HG03025 (cell line): ENCODE measurements around the gene NUCB1.
"Not testable (repeated sequence)": the region's sequence is repeated elsewhere in the genome, so short reads cannot be mapped to it uniquely, and the experiment has no call there.

ENCODE experiments used
- ATAC-seq: cut with Tn5 transposase; IDR thresholded peaks from one replicate; pipeline ENCODE4 v1.9.1; 2021; ENCODE audit warnings: mild to moderate bottlenecking, moderate library complexity; ENCODE audit not compliant: unreplicated experiment, low FRiP score

Gene NUCB1

GRCh38 chr19:48926909-48927308 is 26.8 kb downstream of the NUCB1 start:
- ATAC-seq, result no peak

GRCh38 chr19:48927692-48928091 is 27.6 kb downstream of the NUCB1 start:
- not testable (repeated sequence) for ATAC-seq

GRCh38 chr19:48928164-48929025 is 28.3 kb downstream of the NUCB1 start:
- ATAC-seq, result no peak

DNA sequence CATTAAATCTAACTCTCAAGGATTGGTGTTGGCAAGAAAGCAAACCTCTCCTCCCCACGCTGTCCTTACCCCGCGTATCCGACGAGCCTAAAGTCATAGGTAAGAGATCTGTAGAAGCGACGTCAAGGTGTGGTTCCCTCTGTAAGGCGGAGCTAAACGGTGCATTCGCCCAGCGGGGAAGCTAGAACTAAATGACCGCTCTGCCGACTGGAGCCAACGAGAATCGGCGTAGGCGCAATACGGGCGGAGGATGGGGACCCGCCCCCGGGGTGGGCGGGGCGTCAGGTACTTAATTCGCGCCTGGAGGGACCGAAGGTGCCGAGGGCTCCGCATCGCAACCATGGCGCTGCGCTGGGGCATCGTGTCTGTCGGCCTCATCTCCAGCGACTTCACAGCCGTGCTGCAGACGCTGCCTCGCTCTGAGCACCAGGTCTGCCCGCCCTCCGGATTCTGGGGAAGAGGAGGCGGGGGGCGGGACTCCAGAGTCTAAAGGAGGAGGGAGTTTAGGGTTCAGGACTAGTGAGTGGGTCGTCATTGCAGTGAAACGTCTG is 33.3 kb downstream of the NUCB1 start, which contains the start of gene DHDH:
Gene DHDH, plus strand, starts transcription at position 318 of the 551 bp plus-strand sequence. Its CDS starts 23 bp downstream, at position 341.
- no peak for ATAC-seq

- no peak for ATAC-seq
Observed at GRCh38 chr19:48934837-48935236, 34.7 kb downstream of the NUCB1 start.

GRCh38 chr19:48935864-48936263 is 35.8 kb downstream of the NUCB1 start:
- ATAC-seq, result no peak

GRCh38 chr19:48938256-48938655 is 38.1 kb downstream of the NUCB1 start:
- no peak for ATAC-seq

DNA sequence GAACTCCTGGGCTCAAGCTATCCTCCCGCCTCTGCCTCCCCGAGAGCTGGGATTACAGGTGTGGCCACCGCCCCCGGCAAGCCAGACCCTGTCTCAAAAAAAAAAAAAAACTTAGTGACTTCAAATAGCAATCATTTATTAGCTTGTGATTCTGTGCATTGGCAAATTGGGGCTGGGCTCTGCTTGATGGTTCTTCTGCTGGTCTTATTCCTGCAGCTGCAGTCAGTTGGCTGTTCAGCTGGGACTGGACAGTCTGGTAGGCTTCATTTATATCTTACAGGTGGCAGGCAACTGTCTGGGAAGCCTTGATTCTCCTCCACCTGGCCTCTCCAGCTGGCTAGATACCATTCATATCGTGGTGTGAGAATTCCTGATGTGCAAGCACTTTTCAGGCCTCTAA is 40.8 kb downstream of the NUCB1 start:
- ATAC-seq, result no peak

DNA sequence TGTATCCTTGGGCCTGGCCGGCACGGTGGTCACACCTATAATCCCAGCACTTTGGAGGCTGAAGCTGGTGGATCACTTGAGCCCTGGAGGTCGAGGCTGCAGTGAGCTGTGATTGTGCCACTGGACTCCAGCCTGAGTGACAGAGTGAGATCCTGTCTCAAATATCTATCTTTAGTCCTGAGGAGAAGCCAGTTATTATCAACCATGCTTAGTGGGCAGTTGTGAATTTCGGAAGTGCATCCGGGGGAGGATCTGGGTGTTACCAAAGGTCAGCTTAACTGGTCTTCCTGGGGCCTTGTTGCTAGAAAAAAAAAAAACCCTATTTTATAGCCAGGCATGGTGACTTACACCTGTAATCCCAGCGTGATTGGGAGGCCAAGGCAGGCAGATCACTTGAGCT is 43.0 kb downstream of the NUCB1 start:
- no peak for ATAC-seq

- no peak for ATAC-seq
Observed at GRCh38 chr19:48945415-48945814, 45.3 kb downstream of the NUCB1 start.

GRCh38 chr19:48945817-48946216 is 45.7 kb downstream of the NUCB1 start:
- no peak for ATAC-seq

DNA sequence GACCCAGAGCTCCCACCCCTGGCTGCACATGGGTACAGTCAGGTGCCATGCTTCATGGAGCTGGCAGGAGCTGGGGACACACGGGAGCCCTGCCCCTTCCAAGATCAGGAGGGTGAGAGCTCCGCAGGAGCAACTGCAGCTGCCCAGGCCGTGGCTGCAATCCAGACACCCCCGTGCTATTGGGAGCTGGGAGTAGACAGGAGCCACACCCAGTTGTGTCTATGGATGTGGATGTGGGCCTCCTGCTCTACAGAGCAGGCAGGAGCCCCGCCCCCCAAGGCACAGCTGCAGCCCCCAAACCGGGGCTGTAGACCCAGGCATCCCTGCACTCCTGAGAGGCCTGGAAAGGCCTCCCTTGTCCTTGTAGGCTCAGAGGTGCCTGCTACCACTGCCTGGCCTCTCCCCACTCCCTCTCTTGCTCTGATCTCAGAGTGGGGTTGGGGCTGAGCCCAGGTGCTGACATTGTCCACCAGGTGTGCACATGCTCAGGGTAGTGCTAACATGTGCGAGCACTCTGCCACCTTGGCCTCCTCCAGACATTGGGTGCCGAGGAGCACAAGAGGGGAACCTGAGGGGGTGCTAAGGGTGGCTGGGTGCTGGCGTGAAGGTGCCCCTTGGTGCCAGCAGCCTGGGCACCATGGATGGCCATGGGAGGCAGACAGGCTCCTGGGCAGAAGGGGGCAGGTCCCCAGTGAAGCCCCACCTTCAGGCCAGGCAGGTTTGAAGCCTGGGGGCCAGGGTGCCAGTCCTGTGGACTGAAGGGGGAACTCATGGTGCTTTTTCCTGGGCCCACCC is 46.5 kb downstream of the NUCB1 start:
- no peak for ATAC-seq

GRCh38 chr19:48947258-48947542 is 47.1 kb downstream of the NUCB1 start:
- ATAC-seq, result no peak

GRCh38 chr19:48950159-48950558 is 50.0 kb downstream of the NUCB1 start:
- no peak for ATAC-seq

DNA sequence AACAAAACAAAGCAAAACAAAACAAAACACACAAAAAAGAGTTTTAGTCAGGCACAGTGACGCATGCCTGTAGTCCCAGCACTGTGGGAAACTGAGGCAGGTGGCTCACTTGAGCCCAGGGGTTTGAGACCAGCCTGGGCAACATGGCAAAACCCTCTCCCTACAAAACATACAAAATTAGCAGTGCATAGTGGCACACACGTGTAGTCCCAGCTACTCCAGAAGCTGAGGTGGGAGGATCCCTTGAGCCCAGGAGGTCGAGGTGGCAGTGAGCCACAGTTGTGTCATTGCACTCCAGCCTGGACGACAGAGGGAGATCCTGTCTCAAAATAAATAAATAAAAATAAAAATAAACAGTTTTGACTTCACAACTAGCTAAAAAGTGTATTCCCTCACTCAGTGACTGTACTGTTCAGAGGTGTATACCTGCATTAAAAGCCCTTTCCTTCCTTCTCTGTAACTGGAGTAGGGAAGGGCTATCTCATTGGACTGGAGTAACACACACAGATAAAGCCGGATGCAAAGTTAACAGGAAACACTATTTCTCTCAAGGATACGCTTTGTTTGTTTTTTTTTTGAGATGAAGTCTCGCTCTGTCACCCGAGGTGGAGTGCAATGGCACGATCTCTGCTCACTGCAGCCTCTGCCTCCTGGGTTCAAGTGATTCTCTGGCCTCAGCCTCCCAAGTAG is 50.9 kb downstream of the NUCB1 start:
- no peak for ATAC-seq

DNA sequence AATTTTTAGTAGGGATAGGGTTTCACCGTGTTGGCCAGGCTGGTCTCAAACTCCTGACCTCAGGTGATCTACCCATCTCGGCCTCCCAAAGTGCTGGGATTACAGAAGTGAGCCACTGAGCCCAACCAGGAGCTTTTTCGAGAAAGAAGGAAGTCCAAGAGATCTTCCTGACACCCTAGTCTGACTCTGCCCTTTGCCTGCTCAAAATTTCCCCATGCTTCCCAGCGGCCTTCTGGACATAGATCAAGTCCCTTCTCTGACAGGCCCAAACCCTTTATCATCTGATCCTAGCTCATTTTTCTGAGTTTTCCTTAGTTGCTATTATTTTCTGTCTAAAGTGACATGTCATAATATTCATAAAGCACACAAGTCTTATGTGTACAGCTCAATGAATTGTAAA is 53.0 kb downstream of the NUCB1 start:
- no peak for ATAC-seq

DNA sequence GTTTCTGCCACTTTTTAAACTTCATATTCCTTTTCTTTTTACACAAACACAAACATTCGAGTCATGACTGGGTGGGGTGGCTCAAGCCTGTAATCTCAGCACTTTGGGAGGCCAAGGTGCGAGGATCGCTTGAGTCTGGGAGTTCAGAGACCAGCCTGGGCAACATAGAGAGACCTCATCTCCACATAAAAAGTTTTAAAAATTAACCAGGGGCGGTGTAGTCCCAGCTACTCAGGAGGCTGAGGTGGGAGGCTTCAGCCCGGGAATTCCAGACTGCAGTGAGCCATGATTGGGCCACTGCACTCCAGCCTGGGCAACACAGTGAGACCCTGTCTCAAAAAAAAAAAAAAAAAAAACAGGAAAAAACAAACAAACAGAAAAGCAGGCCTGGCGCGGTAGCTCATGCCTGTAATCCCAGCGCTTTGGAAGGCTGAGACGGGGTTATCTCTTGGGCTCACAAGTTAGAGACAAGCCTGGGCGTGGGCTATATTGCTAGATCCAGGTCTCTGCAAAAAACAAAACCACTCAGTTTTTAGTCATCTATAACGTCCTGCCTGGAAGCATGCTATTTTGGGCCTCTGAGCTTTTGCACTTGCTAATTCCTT is 54.0 kb downstream of the NUCB1 start:
- ATAC-seq, result no peak

- ATAC-seq, result peak; percentile 73
Observed at GRCh38 chr19:48954595-48955307, 54.6 kb downstream of the NUCB1 start, which contains the start of gene BAX. Gene BAX (plus strand): TSS chr19:48954875. CDS start chr19:48954929, 54 bp downstream.

DNA sequence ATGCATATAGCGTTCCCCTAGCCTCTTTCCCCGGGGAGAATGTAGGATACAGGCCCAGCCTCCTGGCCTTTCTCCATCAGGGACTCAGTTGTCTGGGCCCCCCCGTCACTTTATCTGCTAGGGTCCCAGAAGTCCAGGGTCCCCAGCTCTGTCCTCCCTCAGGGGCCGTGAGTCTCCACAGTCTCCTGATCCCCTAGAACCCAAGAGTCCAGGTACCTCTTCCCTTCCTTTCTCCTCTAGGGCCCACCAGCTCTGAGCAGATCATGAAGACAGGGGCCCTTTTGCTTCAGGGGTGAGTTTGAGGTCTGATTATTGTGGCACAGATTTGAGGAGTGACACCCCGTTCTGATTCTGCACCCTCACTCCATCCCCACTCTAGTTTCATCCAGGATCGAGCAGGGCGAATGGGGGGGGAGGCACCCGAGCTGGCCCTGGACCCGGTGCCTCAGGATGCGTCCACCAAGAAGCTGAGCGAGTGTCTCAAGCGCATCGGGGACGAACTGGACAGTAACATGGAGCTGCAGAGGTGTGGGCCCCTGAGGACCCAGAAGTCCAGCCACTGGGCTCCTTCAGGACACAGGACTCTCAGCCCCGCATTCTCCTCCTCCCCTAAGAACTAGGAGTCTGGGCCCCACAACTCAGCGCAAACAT is 55.3 kb downstream of the NUCB1 start:
- no peak for ATAC-seq
